NCI-H187 treated with DMSO at 0.1 percent for 48 hours (cell line): ENCODE measurements around the gene ADARB2.
"Not testable (repeated sequence)": the region's sequence is repeated elsewhere in the genome, so short reads cannot be mapped to it uniquely, and the experiment has no call there.

Experiments
- DNase-seq: peaks from one replicate; lab custom pipeline; 2025; lab: John Stamatoyannopoulos, UW

The ADARB2 gene

DNA sequence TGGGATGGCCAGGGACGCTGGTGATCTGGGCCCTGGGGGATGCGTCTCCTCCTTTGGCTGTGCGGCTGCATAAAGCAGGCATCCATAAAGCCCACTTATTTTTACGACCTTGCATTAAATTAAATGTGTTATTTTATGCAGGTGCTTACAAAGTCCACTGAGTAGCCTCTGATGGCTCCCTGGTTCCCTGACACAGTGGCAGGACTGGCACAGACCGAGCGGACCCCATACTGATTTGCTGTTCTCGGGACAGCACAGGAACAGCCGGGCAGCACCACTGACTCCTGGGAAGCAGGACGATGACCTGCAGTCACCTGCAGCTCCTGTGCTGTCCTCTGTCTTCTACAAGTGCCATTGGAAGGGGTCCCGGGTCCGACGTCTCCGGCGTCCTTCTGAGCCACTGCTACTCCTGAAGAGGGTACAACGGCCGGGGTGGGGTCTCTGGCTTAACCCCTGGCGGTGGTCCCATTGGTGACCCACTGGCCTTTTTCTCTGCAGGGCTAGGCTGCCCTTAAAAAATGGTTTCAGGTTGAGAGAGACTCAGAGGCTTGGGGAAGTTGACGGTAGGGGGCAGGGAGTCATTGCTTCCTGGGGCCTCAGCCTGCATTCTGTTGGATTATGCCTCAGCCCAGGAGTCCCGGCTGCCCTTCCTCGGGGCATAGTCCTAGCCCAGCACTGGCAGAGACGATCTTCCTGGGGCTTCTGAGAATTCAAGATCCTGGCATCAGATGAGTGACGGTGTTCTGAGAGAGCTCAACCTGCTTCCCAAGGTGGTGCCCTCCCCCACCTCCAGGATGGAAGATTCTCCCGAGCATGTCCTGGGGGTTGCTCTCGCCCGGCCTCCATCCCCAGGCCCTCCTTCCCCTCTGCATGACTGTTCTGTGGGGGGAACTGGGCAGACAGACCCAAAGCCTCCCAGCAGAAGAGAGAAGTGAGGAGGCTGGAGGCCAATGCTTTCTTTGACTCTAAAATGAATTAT, 330.1 kb downstream of the ADARB2 start:
- no peak for DNase-seq

DNA sequence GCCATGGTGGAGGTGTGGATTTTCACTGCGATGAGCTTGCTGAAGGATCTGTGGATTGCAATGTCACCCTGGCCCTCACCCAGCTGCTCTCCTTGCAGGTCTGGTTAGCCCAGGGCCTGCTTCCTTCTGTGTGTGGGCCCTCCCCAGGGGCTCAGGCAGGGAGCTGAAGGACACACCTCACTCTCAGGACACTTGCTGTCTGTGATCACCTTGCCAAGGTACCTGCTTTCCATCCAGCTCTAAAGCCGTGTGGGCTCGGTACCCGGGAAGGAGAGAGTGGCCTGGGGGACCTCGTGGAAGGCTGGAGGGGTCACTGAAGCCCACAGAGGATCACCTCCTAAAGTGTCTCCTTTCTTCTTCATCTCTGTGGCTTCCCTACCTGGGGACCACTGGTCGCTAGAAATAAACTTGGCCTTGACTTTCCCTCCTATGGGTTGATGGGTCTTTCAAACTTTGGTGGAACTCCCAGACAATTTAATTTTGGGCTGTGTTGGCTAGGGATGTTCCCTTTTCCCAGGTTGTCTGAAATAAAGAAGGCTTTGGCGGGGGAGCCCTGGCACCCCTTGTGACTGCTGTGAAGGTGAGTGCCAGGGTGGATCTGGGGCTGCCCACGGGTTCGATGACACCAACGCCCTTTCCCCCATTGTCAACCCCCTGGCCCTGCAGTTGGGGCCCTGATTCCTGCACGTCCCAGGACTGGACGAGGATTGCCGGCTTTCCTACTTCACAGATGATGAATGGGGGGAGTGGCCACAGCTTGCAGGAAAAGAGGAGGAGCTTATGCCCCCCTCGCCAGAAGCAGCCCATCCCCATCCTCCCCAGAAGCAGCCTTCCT, 331.0 kb downstream of the ADARB2 start:
- no peak for DNase-seq

DNA sequence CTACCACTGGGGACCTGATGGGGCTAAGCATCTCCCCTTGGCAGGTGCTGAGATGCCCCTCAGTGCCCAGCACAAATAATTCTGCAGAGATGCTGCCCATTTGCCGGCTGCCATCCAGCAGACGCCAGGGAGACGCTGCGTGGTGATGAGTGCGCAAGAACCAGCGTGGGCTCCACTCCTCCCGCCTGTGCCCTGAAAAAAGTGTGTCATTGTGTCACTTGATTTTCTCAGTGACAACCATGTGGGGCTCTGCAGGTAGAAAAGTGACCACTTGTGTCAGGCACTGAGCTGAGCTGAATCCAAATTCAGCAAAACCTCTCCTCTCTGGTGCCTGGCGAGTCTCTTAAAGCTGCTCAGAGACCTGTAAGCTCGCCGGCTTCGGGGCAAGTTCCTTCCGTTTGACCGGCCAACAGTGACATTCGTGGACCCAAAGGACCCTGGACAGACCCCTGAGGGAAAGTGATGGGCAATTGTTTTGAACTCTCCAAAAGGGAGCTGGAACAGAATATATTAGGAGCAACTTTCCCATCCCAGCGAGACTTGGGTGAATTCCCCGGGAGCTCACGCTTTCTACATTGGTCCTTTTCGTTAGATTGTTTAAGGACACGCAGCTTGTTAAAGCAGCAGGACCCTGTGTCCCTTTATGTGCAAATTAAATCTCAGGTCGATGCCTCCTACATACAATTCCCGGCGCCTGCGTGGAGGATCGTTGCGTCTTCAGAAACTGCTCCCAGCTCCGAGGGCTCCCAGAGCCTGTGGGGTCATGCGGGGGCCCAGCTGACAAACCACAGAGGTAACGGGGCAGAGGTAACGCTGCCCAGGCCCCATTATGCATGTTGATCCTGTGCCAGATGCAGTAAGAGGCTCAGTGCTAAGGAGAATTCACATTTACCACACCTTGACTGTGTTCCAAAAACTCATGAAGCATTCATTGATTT, 332.7 kb downstream of the ADARB2 start:
- DNase-seq = no peak

DNA sequence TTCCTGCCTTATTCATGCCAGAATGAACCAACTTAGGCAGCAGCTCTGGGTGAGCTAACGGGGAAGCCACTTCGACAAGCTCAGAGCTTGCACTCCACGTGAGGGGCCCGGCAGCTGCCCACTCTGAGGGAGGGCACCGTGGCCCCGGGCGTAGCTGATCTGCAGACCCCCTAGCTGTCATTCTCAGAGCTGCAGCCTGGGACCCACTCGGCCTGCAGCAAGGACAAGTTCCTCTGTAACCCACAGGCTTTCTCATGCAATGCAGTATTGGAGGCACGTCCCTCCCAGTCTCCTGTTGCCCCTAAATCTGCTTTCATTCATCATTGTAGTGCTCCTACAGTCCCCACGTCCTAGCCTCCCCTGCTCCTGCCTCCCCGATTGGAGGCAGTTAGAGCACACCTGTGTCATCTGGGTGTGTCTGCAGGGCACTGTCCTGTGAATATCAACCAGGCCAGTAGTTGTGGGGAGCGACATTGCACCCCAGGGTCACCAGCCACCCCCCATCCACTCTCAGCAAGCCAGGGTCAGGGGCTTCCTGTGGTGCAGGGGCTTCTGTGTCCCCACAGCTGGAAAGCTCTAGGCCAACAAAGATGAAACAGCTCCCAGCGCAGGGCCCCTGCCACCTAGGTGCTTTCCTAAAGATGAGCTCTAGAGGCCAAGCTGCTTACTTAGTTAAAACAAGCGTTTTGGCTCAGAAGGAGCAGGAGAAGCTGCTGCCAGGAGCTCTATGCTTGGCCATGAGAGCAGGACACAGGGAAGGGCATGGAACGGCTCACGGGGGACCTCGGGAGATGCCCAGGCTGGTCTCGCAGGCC, 333.6 kb downstream of the ADARB2 start:
- no peak for DNase-seq

DNA sequence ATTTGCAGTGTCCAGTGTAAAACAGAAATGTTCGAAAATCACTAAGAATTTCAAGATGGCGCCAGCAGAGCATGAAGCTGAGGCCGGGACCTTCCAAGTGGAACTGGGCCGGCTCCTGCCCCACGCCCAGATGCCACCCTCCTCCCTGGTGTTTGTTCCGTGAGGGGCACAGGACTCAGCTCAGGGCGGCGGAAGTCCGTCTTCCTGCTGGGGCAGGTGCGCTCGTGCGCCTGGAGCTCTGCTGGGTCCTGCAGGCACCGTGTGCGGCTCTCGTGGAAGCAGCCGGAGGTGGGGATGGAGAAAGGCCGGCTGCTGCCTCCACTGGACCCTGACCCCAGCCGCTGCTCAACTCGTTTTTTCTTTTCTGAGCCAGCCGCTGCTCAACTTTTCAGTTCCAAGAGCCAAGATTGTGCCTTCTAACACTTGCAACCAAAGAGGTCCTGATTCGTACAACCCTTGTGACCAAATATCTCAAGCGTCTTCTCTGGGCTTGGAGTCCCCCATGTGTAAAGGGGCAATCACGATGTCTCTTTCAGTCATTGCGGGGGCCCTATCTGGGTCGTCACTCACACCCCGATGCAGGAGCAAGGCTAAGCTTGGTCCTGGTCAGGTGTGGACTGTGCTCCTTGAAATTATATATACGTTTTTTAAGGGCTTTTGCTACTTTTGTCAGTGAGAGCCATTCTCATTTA, 334.4 kb downstream of the ADARB2 start:
- DNase-seq = no peak

DNA sequence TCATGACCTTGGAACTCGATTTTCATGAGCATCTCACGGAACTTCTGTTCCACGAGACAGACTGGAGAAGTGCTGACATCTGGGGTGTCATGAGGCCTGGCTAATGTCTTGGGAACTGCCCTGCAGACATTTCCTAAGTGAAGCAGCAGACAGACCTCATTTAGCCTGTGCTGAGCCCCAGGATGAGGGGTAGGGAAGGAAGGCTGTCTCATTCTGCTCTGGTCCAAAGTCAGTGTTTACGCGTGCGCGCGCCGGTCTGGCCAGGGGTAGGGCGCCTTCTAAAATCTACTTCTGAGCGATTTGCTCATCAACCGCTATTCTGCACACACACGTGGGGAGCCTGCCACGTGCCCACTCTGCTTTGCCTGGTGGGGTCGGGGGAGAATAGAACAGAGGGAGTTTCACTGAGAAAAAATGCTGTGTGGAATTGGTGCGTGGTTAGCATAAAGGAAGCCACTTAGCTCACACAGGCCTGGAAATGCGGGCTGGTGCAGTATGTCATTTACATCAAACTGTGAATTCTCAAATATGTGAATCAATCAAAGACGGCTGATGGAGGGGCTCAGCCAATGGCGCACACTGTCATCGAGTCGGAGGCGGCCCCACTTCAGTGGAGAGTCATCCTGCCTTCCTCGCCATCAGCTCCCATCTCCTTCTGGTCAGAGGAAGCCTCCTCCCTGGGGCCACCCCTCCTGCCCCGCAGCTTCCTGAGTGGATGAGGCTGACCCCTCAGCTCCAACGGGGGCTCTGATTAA, 335.1 kb downstream of the ADARB2 start:
- no peak for DNase-seq

DNA sequence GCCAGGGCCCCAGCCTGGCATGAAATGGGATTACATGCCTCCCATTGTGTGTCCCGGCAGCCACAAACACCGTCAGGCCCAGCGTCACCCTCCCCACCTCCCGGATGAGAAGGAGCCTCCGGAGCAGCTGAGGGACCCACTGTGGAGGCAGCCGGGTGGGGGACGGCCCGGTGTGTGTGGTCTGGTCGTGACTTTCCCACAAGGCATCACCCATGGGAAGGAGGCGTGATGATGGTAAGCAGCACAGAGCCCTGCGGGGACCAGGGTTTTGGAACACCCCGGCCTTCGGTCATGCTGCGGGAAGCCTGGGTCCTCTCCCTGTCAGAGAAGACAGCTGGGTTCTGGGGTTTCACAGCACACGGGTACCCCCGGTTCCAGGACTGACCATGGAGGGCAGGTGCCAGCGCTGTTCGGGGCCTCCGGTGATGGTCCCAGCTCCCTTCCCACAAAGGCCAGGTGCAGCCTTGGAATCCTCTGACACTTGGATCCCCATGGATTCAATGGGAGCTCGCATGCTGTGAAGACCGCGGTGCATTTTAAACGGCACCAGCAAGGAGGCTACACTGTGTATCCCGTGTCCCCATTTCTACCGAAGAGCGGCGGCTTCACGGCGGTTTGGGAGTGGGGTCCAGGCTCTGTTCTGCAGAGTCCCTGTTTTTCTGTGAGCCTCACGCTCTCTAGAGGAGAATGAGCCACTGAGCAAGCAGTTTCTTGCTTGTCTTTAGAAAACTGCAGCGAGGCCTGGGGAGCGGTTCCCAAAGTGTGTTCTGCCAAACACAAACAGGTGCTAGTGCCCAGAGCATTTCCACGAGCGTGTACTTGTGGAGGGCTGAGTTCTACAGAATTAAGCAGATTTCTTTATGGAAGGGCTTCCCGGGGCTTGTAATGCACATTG, 336.0 kb downstream of the ADARB2 start:
- DNase-seq = no peak

DNA sequence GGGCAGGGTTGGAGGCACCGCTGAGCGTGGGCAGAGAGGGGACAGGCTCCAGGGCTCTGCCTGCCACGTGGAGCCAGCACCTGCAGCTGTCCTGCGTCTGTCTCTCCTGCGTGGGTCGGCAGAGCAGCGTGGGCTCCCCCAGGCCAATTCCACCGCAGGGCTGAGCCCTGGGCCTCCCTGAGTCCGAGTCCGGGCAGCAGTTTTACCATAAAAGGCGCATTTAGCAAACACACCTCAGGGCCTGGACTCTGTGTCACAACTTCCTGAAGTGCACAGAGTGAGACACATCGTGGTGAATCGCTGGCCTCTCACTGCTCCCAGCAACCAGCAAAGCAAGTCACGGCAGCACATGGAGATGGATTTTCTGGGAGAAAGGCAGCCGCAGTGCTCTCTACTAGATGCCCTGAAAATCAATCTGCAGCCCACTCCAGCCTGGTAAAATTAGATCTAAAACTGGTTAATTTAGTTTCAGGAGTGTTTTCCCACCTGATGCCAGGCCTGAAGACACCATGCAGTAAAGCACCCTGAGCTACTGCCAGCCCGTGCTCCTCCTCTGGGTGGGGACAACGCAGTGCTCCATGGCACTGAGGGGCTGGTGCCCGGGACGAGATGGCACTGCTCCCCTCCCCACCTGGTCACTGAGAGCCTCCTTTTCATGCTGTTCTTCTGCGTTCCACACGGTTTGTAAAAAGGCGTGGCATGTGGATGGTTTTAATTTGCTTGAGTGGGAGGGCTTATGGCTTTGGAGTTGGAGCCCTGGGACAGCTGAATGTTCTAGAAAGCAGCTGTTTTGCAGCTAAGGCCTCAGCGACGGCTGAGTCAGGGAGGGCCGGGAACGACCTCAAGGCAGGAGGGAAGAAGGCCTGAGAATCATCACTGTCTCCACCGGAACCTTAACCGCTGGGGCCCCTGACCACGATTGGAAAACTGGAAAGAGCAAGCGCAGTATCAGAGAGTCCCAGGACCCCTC, 336.9 kb downstream of the ADARB2 start:
- no peak for DNase-seq

DNA sequence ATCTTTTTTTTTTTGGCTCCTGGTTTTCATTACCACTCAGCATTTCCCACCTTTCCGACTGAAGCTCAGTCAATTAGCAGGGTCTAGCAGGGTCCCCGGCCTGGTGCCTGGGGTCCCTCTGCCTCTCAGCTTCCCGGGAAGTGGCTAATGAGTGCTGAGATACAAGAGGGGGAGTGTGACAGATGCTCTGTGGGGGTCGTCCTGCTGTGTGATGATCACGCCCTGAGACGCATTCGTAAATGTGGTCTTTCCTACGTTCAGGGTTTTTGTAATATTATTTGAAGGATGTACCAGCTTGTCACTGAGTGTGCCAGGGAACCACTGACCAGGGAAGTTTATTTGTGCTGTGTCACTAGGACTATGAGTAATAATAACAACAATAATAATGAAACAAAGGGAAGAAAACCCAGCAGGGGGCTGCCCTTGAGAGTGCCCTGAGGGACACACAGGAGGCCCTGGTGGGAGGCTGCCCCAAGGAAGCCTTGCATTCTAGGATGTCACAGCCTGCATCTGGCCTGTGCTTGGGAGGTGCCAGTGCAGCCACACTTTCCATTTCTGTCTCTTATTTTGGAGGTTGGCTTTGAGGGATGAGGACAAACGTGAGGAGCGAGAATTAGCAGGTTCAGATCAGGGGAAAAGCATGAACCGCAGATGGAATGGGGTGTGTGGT, 337.8 kb downstream of the ADARB2 start:
- DNase-seq = no peak

DNA sequence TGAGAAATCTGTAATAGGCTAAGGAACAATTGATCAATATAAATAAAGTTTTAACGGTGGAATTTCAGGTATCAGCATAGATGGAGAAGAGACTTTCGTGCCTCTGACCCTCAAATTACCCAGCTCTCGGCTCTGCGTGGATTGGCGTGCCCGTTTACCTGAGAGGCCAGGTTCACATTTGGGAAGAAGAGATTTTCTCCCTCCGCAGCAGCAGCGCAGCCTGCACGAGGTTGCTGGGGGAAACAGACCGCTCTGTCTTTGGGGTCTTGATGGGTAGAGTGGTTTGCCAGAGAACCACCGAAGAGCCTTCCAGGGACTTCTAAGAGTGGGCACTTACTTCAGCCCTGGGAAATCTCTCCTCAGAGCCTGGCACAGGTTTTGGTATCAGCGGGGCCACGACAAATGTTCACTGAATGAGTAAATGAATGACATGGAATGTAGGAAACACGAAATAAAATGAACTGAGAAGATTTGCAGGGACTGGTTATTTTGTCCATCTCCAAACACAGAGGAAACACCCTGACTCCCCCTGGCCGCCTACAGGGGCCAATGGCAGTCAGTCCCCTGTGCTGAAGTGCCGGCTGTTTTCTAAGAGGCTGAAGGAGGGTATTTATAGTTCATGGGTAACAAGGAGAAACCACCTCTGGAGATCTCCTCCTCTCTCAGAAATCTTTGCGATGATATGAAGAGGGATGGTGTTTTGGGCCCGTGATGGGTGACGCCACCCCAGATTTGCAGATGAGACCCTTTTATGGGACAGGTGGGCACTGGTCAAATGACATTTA, 338.5 kb downstream of the ADARB2 start:
- no peak for DNase-seq

DNA sequence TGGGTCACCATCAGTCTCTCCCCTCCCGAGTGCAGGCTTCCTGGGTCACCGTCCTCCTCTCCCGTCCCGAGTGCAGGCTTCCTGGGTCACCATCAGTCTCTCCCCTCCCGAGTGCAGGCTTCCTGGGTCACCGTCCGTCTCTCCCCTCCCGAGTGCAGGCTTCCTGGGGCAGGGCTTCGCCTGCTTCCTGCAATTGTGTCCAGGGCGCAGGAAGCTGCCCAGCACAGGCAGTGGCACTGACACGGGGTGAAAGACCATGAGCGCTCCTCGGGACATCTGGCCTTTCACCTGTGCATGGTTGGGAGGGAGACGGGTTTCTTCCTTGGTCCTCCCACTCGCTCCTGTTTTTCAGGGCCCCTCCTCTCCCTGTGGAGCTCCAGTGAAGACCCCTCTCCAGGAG, 339.2 kb downstream of the ADARB2 start:
- DNase-seq = not testable (repeated sequence)

DNA sequence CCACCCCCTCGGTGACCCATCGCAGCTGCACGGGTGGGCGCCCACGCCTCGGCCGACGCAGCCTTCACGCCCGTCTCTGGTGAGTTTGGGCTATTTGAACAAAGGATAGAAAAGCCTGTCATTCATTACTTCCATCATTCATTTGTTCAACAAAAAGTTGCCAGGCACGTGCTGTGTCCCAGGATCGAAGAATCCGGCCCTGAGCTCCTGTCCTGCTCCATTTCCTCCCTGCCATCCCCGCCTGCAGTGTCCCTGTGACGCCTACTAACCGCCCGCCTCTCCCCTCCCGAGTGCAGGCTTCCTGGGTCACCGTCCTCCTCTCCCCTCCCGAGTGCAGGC, 341.1 kb downstream of the ADARB2 start:
- DNase-seq = no peak

DNA sequence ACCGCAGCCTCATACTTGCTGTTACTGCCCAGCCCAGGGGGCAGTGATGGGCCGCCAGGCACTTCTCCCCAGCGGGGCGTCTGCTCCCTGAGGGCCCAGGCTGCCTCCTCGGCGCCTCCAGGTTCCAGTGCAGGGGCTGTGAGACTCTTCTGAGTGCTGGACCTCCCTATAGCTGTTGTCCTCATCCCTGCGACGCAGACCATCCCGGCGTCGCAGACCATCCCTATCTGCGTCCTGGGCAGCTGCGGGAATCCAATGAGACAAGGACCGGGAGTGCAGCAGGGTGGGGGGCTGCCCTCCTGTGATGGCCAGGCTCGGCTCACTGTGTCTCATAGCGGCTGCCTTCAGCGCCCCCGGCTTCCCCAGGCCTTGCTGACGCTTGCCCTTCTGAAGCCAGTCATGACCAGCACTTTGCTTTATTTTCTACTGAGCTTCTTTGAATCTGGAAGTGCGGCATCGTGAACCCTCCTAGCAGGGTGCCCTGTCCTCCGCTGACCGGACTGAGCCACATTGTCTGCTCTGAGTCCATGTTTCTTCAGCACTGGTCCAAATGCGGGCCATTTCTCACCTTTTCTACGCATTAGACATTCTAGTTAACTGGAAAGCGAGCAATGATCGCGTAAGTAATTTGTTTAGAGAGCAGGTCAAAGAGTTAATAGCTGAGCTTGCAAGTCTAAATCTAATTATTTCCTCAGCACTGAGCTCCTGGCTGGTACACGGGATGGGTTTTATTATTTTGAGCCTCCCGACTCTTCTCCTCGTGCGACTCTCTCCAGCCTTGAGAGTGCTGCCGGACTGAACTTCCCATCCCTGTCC, 341.6 kb downstream of the ADARB2 start:
- no peak for DNase-seq

DNA sequence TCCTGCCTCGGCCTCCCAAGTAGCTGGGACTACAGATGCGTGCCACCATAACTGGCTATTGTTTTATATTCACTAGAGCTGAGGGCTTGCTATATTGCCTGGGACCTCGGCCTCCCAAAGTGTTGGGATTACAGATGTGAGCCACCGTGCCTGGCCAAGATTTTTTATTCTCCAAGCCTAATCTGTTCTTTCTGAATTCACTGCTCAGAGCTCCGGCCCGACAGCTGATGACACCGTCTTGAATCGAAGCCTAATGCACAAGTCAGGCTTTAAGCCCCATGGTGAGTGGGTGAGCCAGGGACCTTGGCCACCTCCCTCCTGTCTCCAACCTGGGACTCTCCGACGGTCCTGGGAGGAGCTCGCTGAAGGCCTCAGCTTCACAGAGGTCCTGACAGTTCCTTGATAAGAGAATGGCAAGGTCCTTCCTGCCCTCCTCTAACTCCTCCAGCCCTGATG, 342.3 kb downstream of the ADARB2 start:
- no peak for DNase-seq
